ENCODE measurements around the gene VPS26C. TPM values are rescaled to one million over a fixed set of nuclear protein-coding genes. Genes with fewer than 3 reads are reported as not detected.
A peak's percentile ranks its signal among the peaks of the same experiment; 100 is the strongest.

The VPS26C gene
- total and polyA plus RNA-seq, 2 of the 13 experiments (the other 11 are each of a cell fraction or from before 2014, with no cell fraction given): 30.3 to 39.7 TPM

- TF ChIP-seq RFX3 (CRISPR knock-in tag; IDR thresholded peaks at IDR 0.05) (no peak), SNAPC2 (CRISPR knock-in tag; IDR thresholded peaks at IDR 0.05) (no peak)
Measured at GRCh38 chr21:37219761-37220432, 47.2 kb downstream of the VPS26C start (continued).

DNA sequence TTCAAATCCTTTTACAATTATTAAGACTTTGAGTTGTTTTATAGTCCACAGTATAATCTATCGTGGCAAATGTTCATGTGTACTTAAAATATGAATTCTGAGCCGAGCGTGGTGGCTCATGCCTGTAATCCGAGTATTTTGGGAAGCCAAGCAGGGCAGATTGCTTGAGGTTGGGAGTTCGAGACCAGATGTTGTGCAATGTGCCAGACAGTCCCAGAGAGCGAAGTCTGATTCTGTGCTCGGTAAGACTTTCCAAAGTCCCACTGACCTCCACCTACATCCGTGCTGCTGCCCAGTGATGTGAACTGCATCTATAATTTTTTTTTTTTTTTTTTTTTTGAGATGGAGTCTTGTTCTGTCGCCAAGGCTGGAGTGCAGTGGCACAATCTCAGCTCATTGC lies 52.2 kb downstream of the VPS26C start:
- FAIRE-seq (no peak), ATAC-seq (peak; percentile 41; the same call in 1 of the 3 replicates), DNase-seq (ENCODE audit: low spot score) (no peak)
- no peaks in the 10 kb centered on the region for H4K20me1 ChIP-seq (ENCODE audit: insufficient read depth, low read length)
- no peaks in the 10 kb centered on the region for H3K9me3 ChIP-seq (ENCODE audit: low read length)
- intact Hi-C loops (cut with micrococcal nuclease; ENCODE audit: unreplicated experiment) (no loop called here), in situ Hi-C loops (cut with HindIII; ENCODE audit: extremely low pct_ligation_motif_present, low pct_unique_long_range_greater_than_20kb) (no loop called here)
- ChIA-PET CTCF (ENCODE audit: low intra/inter-chr PET ratio, low total read pairs) (no interaction called here), POLR2A (no interaction called here)
- no peak overlapping the region for H3K4me2 ChIP-seq (ENCODE audit: low read depth, low read length)
- no peak overlapping the region for H3K4me3 ChIP-seq (replicated peaks in 1 of 3; ENCODE audit: insufficient read depth in 1 of 3, low read depth in 2 of 3, low read length in 3 of 3)
- 62% methylated on average over 9 of the region's 9 CpGs for WGBS (ENCODE audit: low lambda C conversion rate)
- H3K79me2 ChIP-seq (ENCODE audit: insufficient read depth, low read length): no peaks in the 10 kb centered on the region
- no peaks in the 10 kb centered on the region for H3K27me3 ChIP-seq (ENCODE audit: control insufficient read depth in 1 of 2, insufficient read depth in 2 of 2, low read length in 2 of 2)
- TF ChIP-seq CEBPB (IDR thresholded peaks at IDR 0.05; ENCODE audit: borderline replicate concordance, low read depth, low read length) (peak; percentile 82), CEBPG (CRISPR knock-in tag; IDR thresholded peaks at IDR 0.05) (peak; percentile 61), HNF4A (CRISPR knock-in tag; IDR thresholded peaks at IDR 0.05) (0 out of 2 replicates have a peak, but pooled peaks have one; percentile 35)
- TF ChIP-seq, protein P1, sequence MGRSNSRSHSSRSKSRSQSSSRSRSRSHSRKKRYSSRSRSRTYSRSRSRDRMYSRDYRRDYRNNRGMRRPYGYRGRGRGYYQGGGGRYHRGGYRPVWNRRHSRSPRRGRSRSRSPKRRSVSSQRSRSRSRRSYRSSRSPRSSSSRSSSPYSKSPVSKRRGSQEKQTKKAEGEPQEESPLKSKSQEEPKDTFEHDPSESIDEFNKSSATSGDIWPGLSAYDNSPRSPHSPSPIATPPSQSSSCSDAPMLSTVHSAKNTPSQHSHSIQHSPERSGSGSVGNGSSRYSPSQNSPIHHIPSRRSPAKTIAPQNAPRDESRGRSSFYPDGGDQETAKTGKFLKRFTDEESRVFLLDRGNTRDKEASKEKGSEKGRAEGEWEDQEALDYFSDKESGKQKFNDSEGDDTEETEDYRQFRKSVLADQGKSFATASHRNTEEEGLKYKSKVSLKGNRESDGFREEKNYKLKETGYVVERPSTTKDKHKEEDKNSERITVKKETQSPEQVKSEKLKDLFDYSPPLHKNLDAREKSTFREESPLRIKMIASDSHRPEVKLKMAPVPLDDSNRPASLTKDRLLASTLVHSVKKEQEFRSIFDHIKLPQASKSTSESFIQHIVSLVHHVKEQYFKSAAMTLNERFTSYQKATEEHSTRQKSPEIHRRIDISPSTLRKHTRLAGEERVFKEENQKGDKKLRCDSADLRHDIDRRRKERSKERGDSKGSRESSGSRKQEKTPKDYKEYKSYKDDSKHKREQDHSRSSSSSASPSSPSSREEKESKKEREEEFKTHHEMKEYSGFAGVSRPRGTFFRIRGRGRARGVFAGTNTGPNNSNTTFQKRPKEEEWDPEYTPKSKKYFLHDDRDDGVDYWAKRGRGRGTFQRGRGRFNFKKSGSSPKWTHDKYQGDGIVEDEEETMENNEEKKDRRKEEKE (IDR thresholded peaks at IDR 0.05): no peak
- H3K9ac ChIP-seq (ENCODE audit: insufficient read depth, low read depth, low read length): no peak overlapping the region
- no peak overlapping the region for H2AFZ ChIP-seq (ENCODE audit: low read length)
- no peaks in the 10 kb centered on the region for H3K36me3 ChIP-seq (replicated peaks in 1 of 2; ENCODE audit: control insufficient read depth in 1 of 2, insufficient read depth in 2 of 2, low read length in 2 of 2)
- peaks cover 14% of the 10 kb centered on the region for H3K4me1 ChIP-seq (ENCODE audit: insufficient read depth, low read length)
- no peak overlapping the region for H3K27ac ChIP-seq (ENCODE audit: extremely low read length, insufficient read depth, low read length)
- BruUV-seq (replicated peaks): no TSS peak

All from HepG2 (cell line).